GM21723 (cell line): Measurements from ENCODE around the gene MYH15.
A peak's percentile ranks its signal among the peaks of the same experiment; 100 is the strongest.
"Not testable (repeated sequence)": the region's sequence is repeated elsewhere in the genome, so short reads cannot be mapped to it uniquely, and the experiment has no call there.

Experiments
- ATAC-seq: cut with Tn5 transposase; IDR thresholded peaks from one replicate; pipeline ENCODE4 v1.9.1; 2021; ENCODE audit warnings: mild to moderate bottlenecking, moderate library complexity; ENCODE audit not compliant: unreplicated experiment

Gene MYH15

GRCh38 chr3:108391917-108392593 is 118.3 kb downstream of the MYH15 start:
- no peak for ATAC-seq

GRCh38 chr3:108389372-108389771 is 121.0 kb downstream of the MYH15 start:
- ATAC-seq, result no peak

GRCh38 chr3:108388136-108389132 is 122.0 kb downstream of the MYH15 start:
- ATAC-seq, result peak; percentile 79

- ATAC-seq, result no peak
Observed at GRCh38 chr3:108387063-108387462, 123.3 kb downstream of the MYH15 start.

GRCh38 chr3:108383306-108383705 is 127.1 kb downstream of the MYH15 start:
- no peak for ATAC-seq

- no peak for ATAC-seq
Observed at GRCh38 chr3:108381529-108382140, 128.8 kb downstream of the MYH15 start.

- no peak for ATAC-seq
Observed at GRCh38 chr3:108380128-108380795, 130.1 kb downstream of the MYH15 start.

- not testable (repeated sequence) for ATAC-seq
Observed at GRCh38 chr3:108378952-108379342, 131.4 kb downstream of the MYH15 start.

GRCh38 chr3:108378153-108378951 is 132.0 kb downstream of the MYH15 start:
- ATAC-seq, result peak; percentile 65

GRCh38 chr3:108377384-108377783 is 133.0 kb downstream of the MYH15 start:
- ATAC-seq, result no peak

- ATAC-seq, result no peak
Observed at GRCh38 chr3:108376026-108376425, 134.4 kb downstream of the MYH15 start.

GRCh38 chr3:108359011-108359410 is 151.4 kb downstream of the MYH15 start:
- no peak for ATAC-seq

GRCh38 chr3:108357042-108357441 is 153.4 kb downstream of the MYH15 start:
- ATAC-seq, result no peak

- ATAC-seq, result no peak
Observed at GRCh38 chr3:108354562-108354961, 155.8 kb downstream of the MYH15 start.

- no peak for ATAC-seq
Observed at GRCh38 chr3:108352176-108352575, 158.2 kb downstream of the MYH15 start.

- ATAC-seq, result no peak
Observed at GRCh38 chr3:108346301-108347227, 163.8 kb downstream of the MYH15 start.

- ATAC-seq, result no peak
Observed at GRCh38 chr3:108345492-108346205, 164.7 kb downstream of the MYH15 start.

GRCh38 chr3:108343491-108343890 is 166.9 kb downstream of the MYH15 start:
- ATAC-seq, result no peak
